SK-N-SH (cell line): ENCODE measurements around the gene TXNDC12. TPM values are rescaled to one million over a fixed set of nuclear protein-coding genes. Genes with fewer than 3 reads are reported as not detected.
"Not testable (repeated sequence)": the region's sequence is repeated elsewhere in the genome, so short reads cannot be mapped to it uniquely, and the experiment has no call there.

Source experiments
- CTCF ChIA-PET: fragments of 300-600, 350-600 bp; formaldehyde crosslinking; extraction: SDS; loops from one replicate; lab custom pipeline; 2021; lab: Yijun Ruan, JAX
- POLR2A ChIA-PET: fragments of 350-600 bp; sonication (Branson Sonifier 250); formaldehyde crosslinking; extraction: SDS; loops from one replicate; lab custom pipeline; 2020; ENCODE audit warnings: antibody characterized with exemption, inconsistent platforms; lab: Yijun Ruan, JAX
- DNase-seq: peaks from one replicate; pipeline ENCODE4 v3.0.0; 2012
- H2AFZ ChIP-seq: fragments of 200-600 bp; sonication (generic); 2 replicates; pipeline ENCODE4 v1.8.1; 2016; ENCODE audit warnings: antibody characterized with exemption, mild to moderate bottlenecking, low read depth
- H3F3A ChIP-seq: fragments of 200-600 bp; sonication (generic); replicated peaks from 2 replicates; pipeline ENCODE3; 2016; ENCODE audit warnings: antibody characterized with exemption, mild to moderate bottlenecking; ENCODE audit not compliant: insufficient read depth
- H3K27ac ChIP-seq, 2 experiments: fragments of 200-500 bp in 1 of 2; fragments of 200-600 bp in 1 of 2; sonication (Bioruptor generic) in 1 of 2; sonication (generic), shearing (Covaris generic) in 1 of 2; 2 replicates each; pipeline versions ENCODE4 v1.5.1 to v1.6.1; 2014 to 2016; ENCODE audit warnings: low read depth in 2 of 2, inconsistent platforms in 1 of 2, low read length in 1 of 2, mild to moderate bottlenecking in 1 of 2, mixed read lengths in 1 of 2
- H3K27me3 ChIP-seq: fragments of 200-600 bp; sonication (generic), shearing (Covaris generic); 2 replicates; pipeline ENCODE4 v1.6.1; 2016; ENCODE audit warnings: mixed run types; ENCODE audit not compliant: insufficient read depth
- H3K36me3 ChIP-seq, 2 experiments: fragments of 200-500 bp in 1 of 2; fragments of 200-600 bp in 1 of 2; sonication (Bioruptor generic) in 1 of 2; sonication (generic) in 1 of 2; replicated peaks in 1 of 2; 2 replicates each; pipeline versions ENCODE3 to v1.5.1; 2014 to 2016; ENCODE audit warnings: low read length in 1 of 2, mild to moderate bottlenecking in 1 of 2; ENCODE audit not compliant: insufficient read depth in 2 of 2, control insufficient read depth in 1 of 2
- H3K4me1 ChIP-seq, 2 experiments: fragments of 200-500 bp in 1 of 2; fragments of 200-600 bp in 1 of 2; sonication (Bioruptor generic) in 1 of 2; sonication (generic), shearing (Covaris generic) in 1 of 2; 2 replicates each; pipeline versions ENCODE4 v1.5.1 to v1.6.1; 2014 to 2016; ENCODE audit warnings: low read depth in 1 of 2, low read length in 1 of 2, mixed run types in 1 of 2; ENCODE audit not compliant: insufficient read depth in 2 of 2, control insufficient read depth in 1 of 2
- H3K4me2 ChIP-seq: fragments of 200-600 bp; sonication (generic), shearing (Covaris generic); 2 replicates; pipeline ENCODE4 v1.6.1; 2017; ENCODE audit warnings: mixed run types
- H3K4me3 ChIP-seq, 2 experiments: fragments of 200-500 bp in 1 of 2; fragments of 200-600 bp in 1 of 2; sonication (Bioruptor generic) in 1 of 2; sonication (generic), shearing (Covaris generic) in 1 of 2; 2 replicates each; pipeline versions ENCODE4 v1.5.1 to v1.8.1; 2014 to 2016; ENCODE audit warnings: low read depth in 2 of 2, inconsistent platforms in 1 of 2, low read length in 1 of 2, mild to moderate bottlenecking in 1 of 2, mixed read lengths in 1 of 2, moderate library complexity in 1 of 2
- H3K79me2 ChIP-seq: fragments of 200-600 bp; sonication (generic); 2 replicates; pipeline ENCODE4 v1.8.1; 2017; ENCODE audit warnings: mild to moderate bottlenecking; ENCODE audit not compliant: insufficient read depth
- H3K9ac ChIP-seq: fragments of 200-600 bp; sonication (generic); 2 replicates; pipeline ENCODE4 v1.6.1; 2017; ENCODE audit warnings: mixed run types
- H3K9me2 ChIP-seq: fragments of 200-600 bp; sonication (generic); 2 replicates; pipeline ENCODE4 v1.6.1; 2017; ENCODE audit warnings: mixed run types
- H3K9me3 ChIP-seq: fragments of 200-600 bp; sonication (generic); 2 replicates; pipeline ENCODE4 v1.6.1; 2017; ENCODE audit warnings: mixed run types, mild to moderate bottlenecking, moderate library complexity
- H4K20me1 ChIP-seq: fragments of 200-600 bp; sonication (generic); 2 replicates; pipeline ENCODE4 v1.6.1; 2017; ENCODE audit warnings: mild to moderate bottlenecking, mixed run types; ENCODE audit not compliant: insufficient read depth
- CHD2 ChIP-seq: fragments of 150-350 bp; IDR thresholded peaks from 2 replicates; pipeline ENCODE4 v1.6.1; 2018; ENCODE audit warnings: low read length; ENCODE audit not compliant: partially characterized antibody
- ELF1 ChIP-seq: IDR thresholded peaks from 2 replicates; pipeline ENCODE4 v1.4.0; 2012
- FOSL2 ChIP-seq: IDR thresholded peaks from 2 replicates; pipeline ENCODE4 v1.4.0; 2012; ENCODE audit warnings: low read depth, mild to moderate bottlenecking, moderate library complexity, borderline replicate concordance
- FOXJ3 ChIP-seq: sonication (generic); formaldehyde crosslinking; IDR thresholded peaks from 2 replicates; pipeline ENCODE4 v1.5.1; 2020; ENCODE audit warnings: mild to moderate bottlenecking, missing genetic modification reagents
- FOXM1 ChIP-seq: IDR thresholded peaks from 2 replicates; pipeline ENCODE4 v1.4.0; 2012; ENCODE audit warnings: low read depth, mild to moderate bottlenecking
- GATA2 ChIP-seq: sonication (generic); formaldehyde crosslinking; IDR thresholded peaks from 2 replicates; pipeline ENCODE4 v1.5.0; 2020; ENCODE audit warnings: mild to moderate bottlenecking, missing genetic modification reagents
- IRF3 ChIP-seq: fragments of 150-350 bp; IDR thresholded peaks from 2 replicates; pipeline ENCODE4 v1.6.1; 2016; ENCODE audit warnings: mild to moderate bottlenecking, low read depth, low read length
- JUND ChIP-seq: IDR thresholded peaks from 2 replicates; pipeline ENCODE4 v1.4.0; 2012
- NFIC ChIP-seq: IDR thresholded peaks from 2 replicates; pipeline ENCODE4 v1.4.0; 2012; ENCODE audit warnings: borderline replicate concordance
- RCOR1 ChIP-seq: fragments of 150-350 bp; IDR thresholded peaks from 2 replicates; pipeline ENCODE4 v1.6.1; 2017; ENCODE audit warnings: antibody characterized with exemption, low read length
- RFX5 ChIP-seq: IDR thresholded peaks from 2 replicates; pipeline ENCODE4 v1.6.1; 2012; ENCODE audit warnings: mild to moderate bottlenecking, improper control_type of control experiment, low read length
- TEAD4 ChIP-seq: IDR thresholded peaks from 2 replicates; pipeline ENCODE4 v1.4.0; 2012; ENCODE audit warnings: mild to moderate bottlenecking, borderline replicate concordance; ENCODE audit not compliant: insufficient read depth
- USF1 ChIP-seq: IDR thresholded peaks from 2 replicates; pipeline ENCODE4 v1.4.0; 2012; ENCODE audit warnings: low read depth, borderline replicate concordance
- WGBS: methylation state at CpG from one replicate; pipeline ENCODE4 v1.1.6; 2017; ENCODE audit warnings: low lambda C conversion rate; 5-methylcytosine and 5-hydroxymethylcytosine counted together
- polyA plus RNA-seq, 3 experiments: library from polyadenylated mRNA; depleted of rRNA; stranded (reverse); fragments of >200 nt; gene quantifications; 2 replicates each; pipeline ENCODE4 v1.2.3, GENCODE V29; 2012

The TXNDC12 gene
- polyA plus RNA-seq, 1 of the 3 experiments (the other 2 are of a cell fraction), result 37.2 TPM

GRCh38 chr1:52080014-52080415 lies 25.0 kb upstream of the TXNDC12 start:
- Histone ChIP-seq H3K27ac (no peak overlapping the region), H2AFZ (no peak overlapping the region), H3K4me2 (no peak overlapping the region), H3K36me3 (peaks cover 6 to 33% of the 10 kb centered on the region in 2 experiments), H3K9ac (no peak overlapping the region), H3K9me3 (no peaks in the 10 kb centered on the region), H3K4me1 (no peaks in the 10 kb centered on the region; a peak in 1 of 4 replicates), H4K20me1 (no peaks in the 10 kb centered on the region), H3K79me2 (peaks cover 84% of the 10 kb centered on the region), H3F3A (peaks cover 12% of the 10 kb centered on the region), H3K27me3 (no peaks in the 10 kb centered on the region), H3K9me2 (no peaks in the 10 kb centered on the region), H3K4me3 (no peak overlapping the region)
- ChIA-PET POLR2A (no interaction called here), CTCF (interaction anchor here (1.0 to 2.1 kb wide), 2 partner anchors 12 to 62 kb away, joined by 3 to 7 read pairs; partner anchors contain the start of gene ZFYVE9)
- WGBS, result 98% methylated on average over 3 of the region's 3 CpGs
- no peak for TF ChIP-seq FOXJ3 (CRISPR knock-in tag)
- no peak for TF ChIP-seq RCOR1
- TF ChIP-seq CHD2, result no peak
- no peak for TF ChIP-seq IRF3
- TF ChIP-seq NFIC, result no peak
- no peak for TF ChIP-seq TEAD4
- no peak for TF ChIP-seq FOSL2
- TF ChIP-seq RFX5, result no peak
- no peak for TF ChIP-seq FOXM1
- TF ChIP-seq GATA2 (CRISPR knock-in tag), result no peak
- TF ChIP-seq JUND, result no peak
- TF ChIP-seq ELF1, result no peak
- TF ChIP-seq USF1, result no peak
- DNase-seq, result no peak

- POLR2A ChIA-PET, H3K27ac ChIP-seq, H4K20me1 ChIP-seq, H3K4me3 ChIP-seq, H3K27me3 ChIP-seq, H3K9me2 ChIP-seq, H3K9ac ChIP-seq, DNase-seq, H2AFZ ChIP-seq, H3K9me3 ChIP-seq, H3K4me1 ChIP-seq, H3K4me2 ChIP-seq: not testable (repeated sequence)
- CTCF ChIA-PET, result interaction anchor here (0.9 kb wide), 1 partner anchor 12 kb away, joined by 3 read pairs; no protein-coding TSS in a partner anchor
- Histone ChIP-seq H3F3A (peaks cover 14% of the 10 kb centered on the region), H3K79me2 (peaks cover 91% of the 10 kb centered on the region), H3K36me3 (peaks cover 6 to 33% of the 10 kb centered on the region in 2 experiments)
- 95% methylated on average over 6 of the region's 6 CpGs for WGBS
These were observed 22.3 kb upstream of the TXNDC12 start for GRCh38 chr1:52077277-52077676.
